CD4-positive, alpha-beta T cell treated with Interleukin-15 for 4 hours (primary cell): ENCODE measurements around the gene PRICKLE2.
"Not testable (repeated sequence)": the region's sequence is repeated elsewhere in the genome, so short reads cannot be mapped to it uniquely, and the experiment has no call there.

ENCODE experiments used
- DNase-seq: peaks from one replicate; pipeline ENCODE4 v3.0.0-alpha.2; 2020; ENCODE audit warnings: low spot score

The PRICKLE2 gene

DNA sequence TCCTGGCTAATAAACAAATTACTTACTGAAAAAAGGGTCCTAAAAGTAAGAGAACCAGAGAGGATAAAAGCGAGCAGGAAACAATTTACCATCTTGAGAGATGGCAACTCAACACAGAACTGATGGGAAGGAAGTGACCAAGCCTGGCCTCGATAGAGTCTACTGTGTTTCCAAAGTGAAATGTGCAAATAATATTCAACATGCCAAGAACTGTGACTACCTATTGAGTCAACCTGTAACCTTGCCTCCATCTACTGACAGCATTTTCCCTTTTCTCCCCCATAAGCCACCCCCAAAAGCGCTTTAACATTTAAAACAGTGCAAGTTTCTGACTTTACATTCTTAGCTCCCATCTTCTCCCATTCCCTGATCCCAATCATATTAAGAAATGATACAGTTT lies 126.6 kb downstream of the PRICKLE2 start:
- DNase-seq = no peak

DNA sequence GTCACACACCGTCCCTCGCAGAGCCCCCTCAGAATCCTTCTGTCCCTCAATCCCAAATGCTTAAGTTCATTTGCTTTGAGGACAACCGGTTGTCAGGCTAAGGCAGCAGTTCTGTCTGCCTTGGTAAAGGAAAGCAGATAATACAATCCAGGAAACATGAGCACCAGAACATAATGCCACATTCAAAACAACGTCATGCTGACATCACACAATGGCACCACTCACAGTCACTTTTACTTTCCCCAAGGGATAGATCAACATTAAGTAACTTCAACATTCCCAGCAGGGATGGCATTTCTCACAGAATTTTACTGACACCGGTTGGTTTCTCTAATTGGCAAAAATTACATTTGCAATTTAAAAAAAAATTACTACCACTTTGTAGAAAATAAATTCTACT lies 127.3 kb downstream of the PRICKLE2 start:
- no peak for DNase-seq

GRCh38 chr3:64095802-64096201 lies 129.5 kb downstream of the PRICKLE2 start:
- no peak for DNase-seq

GRCh38 chr3:64094713-64095079 lies 130.6 kb downstream of the PRICKLE2 start:
- no peak for DNase-seq

DNA sequence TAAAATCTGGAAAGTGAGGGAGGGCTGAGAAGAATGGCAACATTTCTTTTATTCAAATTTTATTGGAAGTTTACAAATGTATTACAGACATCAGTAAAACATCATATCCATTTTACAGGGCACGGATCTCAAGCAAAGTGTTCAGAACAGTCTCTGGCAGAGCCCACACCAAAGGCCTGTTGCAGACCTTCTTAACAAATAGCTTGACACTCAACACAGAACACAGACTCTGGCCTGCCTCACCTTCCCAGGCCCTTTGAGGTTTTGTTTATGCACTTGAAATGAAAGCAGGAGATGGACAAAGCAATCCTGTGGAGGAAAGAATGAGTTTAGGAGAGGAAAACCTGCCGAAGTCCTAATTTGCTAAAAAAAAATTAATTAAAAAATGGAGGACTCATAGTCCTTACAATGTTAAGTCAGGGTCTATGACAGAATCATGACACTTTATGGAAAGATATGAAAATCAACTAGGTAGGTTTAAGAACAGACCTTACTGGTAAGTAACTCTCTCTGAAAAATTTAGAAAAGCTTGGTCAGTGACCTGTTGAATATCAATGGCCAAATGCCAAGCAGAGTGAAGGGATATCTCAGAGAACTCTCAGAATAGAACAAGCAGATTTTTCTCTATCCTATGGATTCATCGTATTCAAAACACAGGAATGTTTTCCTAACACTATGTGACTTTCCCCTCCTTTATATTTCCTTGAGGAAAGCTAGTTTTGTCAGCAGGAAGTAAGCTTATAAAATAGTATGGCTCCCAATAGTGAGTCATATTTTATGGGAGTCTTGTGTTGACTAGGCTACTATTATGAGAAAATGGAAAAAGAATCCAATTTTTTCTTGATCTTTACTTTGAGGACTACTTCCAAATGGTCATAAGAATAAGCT lies 131.2 kb downstream of the PRICKLE2 start:
- DNase-seq = no peak

GRCh38 chr3:64093211-64093610 lies 132.1 kb downstream of the PRICKLE2 start:
- DNase-seq = no peak

- DNase-seq = no peak
Measured at GRCh38 chr3:64091501-64091900, 133.8 kb downstream of the PRICKLE2 start.

DNA sequence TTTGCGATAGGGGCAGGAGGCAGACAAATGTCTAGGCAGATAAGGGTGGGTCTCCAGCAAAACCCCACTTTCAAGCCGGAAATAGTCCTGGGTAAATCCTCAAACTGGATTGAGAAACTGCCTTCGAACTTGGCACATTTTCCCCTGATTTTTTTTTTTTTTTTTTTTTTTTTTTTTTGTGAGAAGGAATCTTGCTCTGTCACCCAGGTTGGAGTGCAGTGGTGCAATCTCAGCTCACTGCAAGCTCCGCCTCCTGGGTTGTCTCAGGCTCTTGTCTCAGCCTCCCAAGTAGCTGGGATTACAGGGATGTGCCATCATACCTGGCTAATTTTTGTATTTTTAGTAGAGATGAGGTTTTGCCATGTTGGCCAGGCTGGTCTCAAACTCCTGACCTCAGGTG lies 135.9 kb downstream of the PRICKLE2 start:
- DNase-seq = not testable (repeated sequence)

DNA sequence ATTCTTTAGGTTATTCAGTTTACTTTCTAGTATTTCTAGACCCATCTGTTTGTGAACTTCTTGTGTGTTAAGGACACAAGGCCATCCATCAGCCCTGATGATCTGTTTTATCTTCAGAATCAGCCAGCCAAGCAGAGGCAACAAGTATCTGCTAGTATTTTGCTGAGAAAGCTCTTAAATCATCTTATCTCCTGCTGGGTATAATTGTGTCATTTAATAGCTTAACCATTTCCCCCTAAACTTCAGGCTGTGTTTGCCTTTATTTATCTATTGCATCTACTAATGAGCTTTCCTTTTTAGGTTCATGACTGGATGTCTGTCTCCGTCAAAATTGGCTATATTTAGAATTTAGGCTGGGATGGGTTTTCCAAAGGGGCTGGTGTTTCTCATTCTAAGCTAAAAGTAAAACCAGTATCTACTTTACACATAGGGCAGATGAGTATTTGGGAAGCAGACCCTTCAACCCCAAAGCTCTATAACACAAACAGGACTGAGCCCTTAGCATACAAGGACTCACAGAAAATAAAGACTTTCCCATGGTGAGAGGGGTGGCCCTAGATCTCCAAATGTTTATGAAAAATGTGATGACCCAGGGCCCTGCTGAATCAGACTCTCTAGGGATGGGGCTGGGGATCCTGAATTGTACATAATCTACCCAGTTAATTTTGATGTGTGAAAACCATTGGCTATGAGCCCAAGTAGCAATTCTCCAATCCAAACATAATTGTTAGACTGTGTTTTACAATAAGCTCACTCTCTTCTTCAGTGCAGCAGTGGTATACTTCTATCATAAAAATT lies 136.7 kb downstream of the PRICKLE2 start:
- DNase-seq = no peak

- no peak for DNase-seq
Measured at GRCh38 chr3:64086479-64087252, 138.6 kb downstream of the PRICKLE2 start.

DNA sequence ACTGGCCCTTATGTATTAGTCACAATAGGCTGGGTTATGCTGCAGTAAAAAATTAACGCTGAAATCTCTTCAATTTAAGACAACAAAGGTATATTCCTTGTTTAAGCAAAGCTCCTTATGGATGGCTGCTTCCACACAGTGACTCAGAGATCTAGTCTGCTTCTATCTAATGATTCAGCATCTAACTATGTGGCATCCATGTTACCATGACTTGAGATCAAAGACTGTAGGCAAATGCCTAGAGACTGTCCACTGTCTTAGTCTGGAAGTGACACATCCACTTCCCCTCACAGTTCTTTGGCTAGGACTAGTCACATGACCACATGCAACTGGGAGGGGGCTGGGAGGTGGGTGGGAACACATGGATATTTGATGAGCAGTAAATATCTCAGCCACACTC lies 140.6 kb downstream of the PRICKLE2 start:
- no peak for DNase-seq

DNA sequence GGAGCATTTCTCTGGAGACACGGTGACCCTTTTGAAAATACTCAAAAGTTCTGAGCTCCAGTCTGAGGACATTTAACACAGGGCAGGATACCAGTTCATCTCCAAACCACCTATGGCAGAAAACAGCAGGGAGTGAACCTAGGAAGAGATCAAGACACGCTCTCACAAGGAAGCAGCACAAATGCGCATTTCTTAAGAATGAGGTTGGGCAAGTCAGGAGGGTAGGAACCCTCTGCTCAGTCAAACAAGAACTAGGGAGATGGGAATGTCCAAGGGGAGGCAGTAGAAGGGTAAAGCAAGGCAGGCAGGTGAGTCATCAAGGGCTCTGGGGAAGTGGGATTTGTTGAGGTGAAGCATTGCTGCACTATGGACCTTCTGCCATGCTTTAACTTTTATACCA lies 141.7 kb downstream of the PRICKLE2 start:
- DNase-seq = no peak

DNA sequence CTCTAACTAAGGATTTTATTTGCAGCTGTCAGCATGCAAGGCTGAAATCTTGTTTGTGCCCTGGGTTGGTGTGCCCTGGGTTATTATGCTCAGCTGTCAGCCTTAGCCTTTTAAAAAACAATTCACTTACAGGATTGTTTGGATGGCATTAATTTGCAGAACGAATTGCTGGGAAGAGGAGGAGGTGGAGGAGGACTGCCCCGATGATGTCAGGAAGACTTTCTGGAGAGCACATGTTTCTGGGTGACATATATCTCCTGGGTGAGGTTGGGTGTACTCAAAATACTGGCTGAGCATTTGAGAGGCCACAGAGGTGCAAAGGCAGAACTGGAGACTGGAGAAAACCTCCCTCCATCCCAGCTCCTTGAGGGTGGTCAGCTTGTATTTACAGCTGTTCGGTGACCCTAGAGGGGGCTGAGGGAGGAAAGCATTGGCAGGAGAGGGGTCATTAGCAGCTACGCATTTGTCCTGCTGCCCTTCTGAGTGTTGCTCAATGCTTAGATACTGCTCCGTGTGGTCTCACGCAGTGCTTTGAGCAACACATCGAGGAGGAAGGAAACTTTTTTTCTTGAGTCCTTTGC lies 142.2 kb downstream of the PRICKLE2 start:
- DNase-seq = no peak

- no peak for DNase-seq
Measured at GRCh38 chr3:64082411-64082810, 142.9 kb downstream of the PRICKLE2 start.

DNA sequence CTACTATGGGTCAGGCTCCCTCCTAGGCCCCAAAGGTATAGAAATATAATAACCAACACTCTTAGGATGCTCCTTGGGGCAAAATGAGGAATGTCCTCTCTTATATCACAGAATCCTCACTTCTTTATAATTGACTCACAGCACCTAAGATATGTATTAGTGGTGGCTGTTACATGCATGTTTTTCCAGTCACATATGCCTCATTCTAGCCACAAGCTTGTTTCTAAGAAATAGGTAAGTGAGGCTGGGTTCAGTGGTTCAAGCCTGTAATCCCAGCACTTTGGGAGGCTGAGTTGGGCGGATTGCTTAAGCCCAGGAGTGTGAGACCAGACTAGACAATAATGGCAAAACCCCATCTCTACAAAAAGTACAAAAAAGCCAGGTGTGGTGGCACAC lies 144.0 kb downstream of the PRICKLE2 start:
- DNase-seq = no peak

DNA sequence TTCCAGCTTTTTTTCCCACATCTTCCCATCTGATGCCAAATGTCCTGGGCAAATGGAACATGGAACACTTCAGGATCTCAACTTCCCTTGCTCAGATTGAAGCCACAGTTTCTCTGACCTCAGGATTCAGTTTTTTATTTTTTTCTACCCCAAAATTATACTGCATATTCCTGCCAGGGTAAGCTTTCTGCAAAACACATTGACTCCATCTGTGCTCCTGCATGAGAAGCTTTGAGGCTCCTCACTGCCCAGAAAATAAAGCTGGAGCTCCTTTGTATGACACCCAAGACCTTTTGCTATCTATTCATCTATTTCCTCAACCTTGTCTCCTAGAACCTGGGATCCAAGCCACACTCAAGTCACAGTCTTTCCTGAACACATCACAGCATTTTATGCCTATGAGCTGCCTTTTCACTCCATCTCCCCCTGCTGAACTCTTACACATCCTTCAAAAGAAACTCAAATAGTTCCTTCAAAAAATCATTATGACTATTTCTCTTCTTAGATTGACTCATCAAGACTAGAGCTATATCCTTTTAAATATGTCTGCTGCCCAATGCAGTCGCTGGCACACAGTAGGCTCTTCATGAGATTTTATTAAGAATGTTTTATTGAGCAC lies 144.5 kb downstream of the PRICKLE2 start:
- no peak for DNase-seq

- no peak for DNase-seq
Measured at GRCh38 chr3:64079369-64080150, 145.7 kb downstream of the PRICKLE2 start.

GRCh38 chr3:64078966-64079365 lies 146.3 kb downstream of the PRICKLE2 start:
- no peak for DNase-seq

DNA sequence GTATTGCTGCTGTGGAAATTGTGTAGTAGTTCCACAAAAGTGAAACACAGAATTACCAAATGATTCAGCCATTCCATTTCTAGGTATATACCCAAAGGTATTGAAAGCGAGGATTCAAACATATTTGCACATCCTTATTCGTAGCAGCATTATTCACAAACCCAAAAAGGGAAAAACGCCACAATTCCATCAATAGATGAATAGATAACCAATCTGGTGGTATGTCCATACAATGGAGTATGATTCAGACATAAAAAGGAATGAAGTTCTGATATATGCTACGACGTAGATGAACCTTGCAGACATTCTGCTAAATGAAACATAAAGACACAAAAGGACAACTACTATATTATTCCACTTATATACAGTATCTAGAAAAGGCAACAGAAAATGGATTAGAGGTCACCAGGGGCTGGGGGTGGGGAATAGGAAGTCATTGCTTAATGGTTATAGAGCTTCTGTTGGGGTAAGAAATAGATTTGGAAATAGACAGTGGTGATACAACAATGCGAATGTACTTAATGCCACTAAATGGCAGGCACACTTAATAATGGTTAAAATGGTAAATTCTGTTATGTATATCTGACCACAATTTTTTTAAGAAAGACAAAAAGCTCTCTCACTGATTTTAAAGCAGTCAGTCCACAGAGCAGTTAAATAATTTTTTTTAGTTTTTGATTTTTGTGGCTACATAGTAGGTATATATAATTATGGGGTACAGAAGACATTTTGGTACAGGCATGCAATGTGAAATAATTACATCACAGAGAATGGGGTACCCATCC lies 150.2 kb downstream of the PRICKLE2 start:
- DNase-seq = no peak

DNA sequence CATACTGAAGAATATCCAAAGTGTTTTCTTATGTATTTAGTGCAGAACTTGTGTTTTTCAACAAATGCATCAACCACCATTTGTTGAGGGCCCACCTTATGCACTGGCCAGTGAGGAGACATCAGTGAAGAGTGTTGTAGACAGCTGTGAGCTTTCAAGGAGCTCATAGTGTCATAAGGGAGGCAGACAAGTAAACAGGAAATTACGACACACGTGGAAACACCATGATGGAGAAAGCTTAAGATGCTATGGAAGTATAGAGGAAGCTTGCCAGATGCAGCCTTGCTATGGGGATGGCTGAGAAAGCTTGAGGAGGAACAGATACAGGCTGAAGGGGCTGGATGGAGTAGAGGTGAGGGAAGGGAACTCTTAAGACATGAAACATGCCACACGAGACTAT lies 151.2 kb downstream of the PRICKLE2 start:
- DNase-seq = no peak
